Mesothelial cell of epicardium (in vitro differentiated cells): ENCODE measurements around the gene BLMH. TPM values are rescaled to one million over a fixed set of nuclear protein-coding genes. Genes with fewer than 3 reads are reported as not detected.

ENCODE experiments used
- DNase-seq, 2 experiments: peaks; one replicate each; pipeline ENCODE4 v3.0.0; 2021; ENCODE audit warnings: low spot score in 2 of 2; ENCODE audit not compliant: unreplicated experiment in 2 of 2
- H3K27ac Mint-ChIP-seq: 2 replicates; pipeline ENCODE4 v1.8.0; 2021; ENCODE audit warnings: mixed read lengths
- H3K27me3 Mint-ChIP-seq: 2 replicates; pipeline ENCODE4 v1.8.0; 2021; ENCODE audit warnings: low read depth, mixed read lengths
- H3K36me3 Mint-ChIP-seq: 2 replicates; pipeline ENCODE4 v1.8.0; 2021; ENCODE audit warnings: mixed read lengths
- H3K4me1 Mint-ChIP-seq: 2 replicates; pipeline ENCODE4 v1.8.0; 2021; ENCODE audit warnings: mixed read lengths
- H3K4me3 Mint-ChIP-seq: 2 replicates; pipeline ENCODE4 v1.8.0; 2021; ENCODE audit warnings: mild to moderate bottlenecking, moderate library complexity, mixed read lengths
- H3K9me3 Mint-ChIP-seq: 2 replicates; pipeline ENCODE4 v1.8.0; 2021; ENCODE audit warnings: mixed read lengths
- CTCF ChIP-seq: fragments of 200-600 bp; sonication (generic); IDR thresholded peaks from one replicate; pipeline ENCODE4 v1.5.0; 2021; ENCODE audit warnings: antibody characterized with exemption; ENCODE audit not compliant: unreplicated experiment
- total RNA-seq: library from RNA; stranded (reverse); gene quantifications from 3 replicates; pipeline ENCODE4 v1.2.1, GENCODE V29; 2021

BLMH gene
- total RNA-seq, 1 donor from 2014 or later = 46.4 TPM

- TF ChIP-seq CTCF = no peak
- peaks cover 38% of the 10 kb centered on the region for H3K27me3 Mint-ChIP-seq
- H3K9me3 Mint-ChIP-seq = no peaks in the 10 kb centered on the region
- no peaks in the 10 kb centered on the region for H3K36me3 Mint-ChIP-seq
- no peak for DNase-seq
- no peak overlapping the region for H3K4me3 Mint-ChIP-seq
- H3K27ac Mint-ChIP-seq = no peak overlapping the region
- H3K4me1 Mint-ChIP-seq = peaks cover 8% of the 10 kb centered on the region
Measured at GRCh38 chr17:30228011-30228410, 63.7 kb downstream of the BLMH start.

DNA sequence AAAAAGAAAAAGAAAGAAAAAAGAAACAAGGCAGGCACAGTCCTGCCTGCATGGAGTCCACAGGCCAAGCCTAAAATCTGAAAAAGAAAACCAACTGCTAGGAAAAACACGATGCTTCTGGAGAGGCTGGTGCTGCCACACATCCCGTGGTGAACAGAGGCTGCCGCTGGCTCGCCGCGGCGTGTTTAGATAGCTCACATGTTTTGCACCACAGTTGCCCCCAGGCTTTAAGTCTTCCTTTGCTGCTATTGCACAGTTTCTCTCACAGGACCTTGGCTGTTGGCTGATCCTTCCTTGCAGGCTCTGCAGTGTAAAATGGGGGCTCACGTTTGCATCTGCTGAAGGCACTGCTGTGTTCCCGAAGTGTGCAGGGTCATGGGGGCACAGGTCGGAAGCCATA is 64.9 kb downstream of the BLMH start:
- Mint-ChIP-seq H3K4me1 (peaks cover 8% of the 10 kb centered on the region), H3K27me3 (peaks cover 26% of the 10 kb centered on the region), H3K9me3 (no peaks in the 10 kb centered on the region), H3K27ac (no peak overlapping the region), H3K36me3 (no peaks in the 10 kb centered on the region), H3K4me3 (no peak overlapping the region)
- no peak for TF ChIP-seq CTCF
- no peak for DNase-seq

- Mint-ChIP-seq H3K36me3 (no peaks in the 10 kb centered on the region), H3K9me3 (no peaks in the 10 kb centered on the region), H3K27ac (no peak overlapping the region), H3K4me3 (no peak overlapping the region), H3K4me1 (peaks cover 8% of the 10 kb centered on the region), H3K27me3 (peaks cover 22% of the 10 kb centered on the region)
- no peak for TF ChIP-seq CTCF
- DNase-seq = no peak
Measured at GRCh38 chr17:30225919-30226553, 65.7 kb downstream of the BLMH start.

DNA sequence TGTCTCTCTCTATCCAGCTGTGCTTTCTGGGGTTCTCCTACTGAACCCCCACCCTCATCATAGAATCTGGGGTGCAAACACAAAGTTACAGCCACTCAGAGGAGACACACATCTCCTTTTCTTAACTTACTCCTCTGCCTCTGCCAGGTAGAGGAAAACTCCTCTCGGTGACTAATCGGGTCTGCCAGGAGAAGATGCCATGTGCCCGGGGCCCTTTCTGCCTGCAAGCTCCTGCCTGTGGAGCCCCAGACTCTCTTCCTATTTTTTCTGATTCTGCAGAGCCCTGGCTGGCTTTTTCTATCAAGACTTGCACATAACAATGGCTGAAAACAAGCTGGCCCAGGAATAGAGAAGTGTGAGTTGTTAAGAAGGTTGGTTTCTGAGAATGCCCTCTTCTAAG is 66.6 kb downstream of the BLMH start:
- TF ChIP-seq CTCF = no peak
- H3K27ac Mint-ChIP-seq = no peak overlapping the region
- H3K36me3 Mint-ChIP-seq = no peaks in the 10 kb centered on the region
- peaks cover 8% of the 10 kb centered on the region for H3K4me1 Mint-ChIP-seq
- H3K4me3 Mint-ChIP-seq = no peak overlapping the region
- no peak for DNase-seq
- H3K27me3 Mint-ChIP-seq = peaks cover 13% of the 10 kb centered on the region
- no peaks in the 10 kb centered on the region for H3K9me3 Mint-ChIP-seq

DNA sequence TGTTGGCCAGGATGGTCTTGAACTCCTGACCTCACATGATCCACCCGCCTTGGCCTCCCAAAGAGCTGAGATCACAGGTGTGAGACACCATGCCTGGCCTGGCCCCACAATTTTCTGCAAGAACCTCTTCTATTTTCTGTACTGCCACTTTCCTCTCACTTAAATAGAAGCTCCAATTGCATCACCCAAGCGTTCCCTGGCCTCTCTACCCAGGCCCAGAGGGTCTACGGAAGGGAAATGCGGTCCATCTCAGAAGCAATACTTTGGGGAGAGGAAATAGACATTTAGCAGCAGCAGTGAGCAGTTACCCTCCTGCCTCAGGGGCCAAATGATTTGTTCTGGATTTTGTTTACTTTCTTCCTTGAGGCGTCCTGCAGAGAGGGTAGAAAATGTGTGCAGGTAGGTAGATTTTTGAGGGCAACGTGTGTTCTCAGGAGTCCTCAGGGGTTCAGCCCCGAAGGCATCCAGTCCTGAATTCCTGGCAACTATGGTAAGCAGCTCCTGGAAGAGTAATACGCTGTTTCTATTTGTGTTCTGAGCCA is 67.3 kb downstream of the BLMH start:
- Mint-ChIP-seq H3K9me3 (no peaks in the 10 kb centered on the region), H3K27ac (no peak overlapping the region), H3K4me1 (peaks cover 8% of the 10 kb centered on the region), H3K27me3 (peaks cover 9% of the 10 kb centered on the region), H3K36me3 (no peaks in the 10 kb centered on the region), H3K4me3 (no peak overlapping the region)
- TF ChIP-seq CTCF = no peak
- DNase-seq = no peak
